Effector memory CD4-positive, alpha-beta T cell (primary cell): ENCODE measurements around the gene SIX2.

ENCODE experiments used
- DNase-seq, 3 donors: peaks; one replicate each; pipeline ENCODE4 v3.0.0-alpha.2; 2020
- H3K27ac ChIP-seq: 2 replicates; pipeline ENCODE4 v1.7.0; 2013; ENCODE audit warnings: mild to moderate bottlenecking, low read length, moderate library complexity; ENCODE audit not compliant: insufficient read depth, poor library complexity, severe bottlenecking
- H3K27me3 ChIP-seq: replicated peaks from 2 replicates; pipeline ENCODE4 v1.7.0; 2013; ENCODE audit warnings: mild to moderate bottlenecking, low read length; ENCODE audit not compliant: insufficient read depth, control insufficient read depth, poor library complexity, severe bottlenecking
- H3K36me3 ChIP-seq: 2 replicates; pipeline ENCODE4 v1.7.0; 2013; ENCODE audit warnings: mild to moderate bottlenecking, low read length, moderate library complexity; ENCODE audit not compliant: control insufficient read depth, insufficient read depth
- H3K4me1 ChIP-seq: 2 replicates; pipeline ENCODE4 v1.7.0; 2013; ENCODE audit warnings: low read length, mild to moderate bottlenecking; ENCODE audit not compliant: control insufficient read depth, insufficient read depth, poor library complexity, severe bottlenecking
- H3K4me3 ChIP-seq: 2 replicates; pipeline ENCODE4 v1.7.0; 2013; ENCODE audit warnings: low read length, low read depth, mild to moderate bottlenecking; ENCODE audit not compliant: insufficient read depth, poor library complexity, severe bottlenecking
- H3K9me3 ChIP-seq: 2 replicates; pipeline ENCODE4 v1.7.0; 2013; ENCODE audit warnings: mild to moderate bottlenecking, low read length, moderate library complexity; ENCODE audit not compliant: control insufficient read depth
- total RNA-seq, 3 donors: gene quantifications; one replicate each; lab custom pipeline; 2026; lab: John Stamatoyannopoulos, UW

SIX2 gene
- 0 reads per million in 3 donors for total RNA-seq

- Histone ChIP-seq H3K9me3 (no peaks in the 10 kb centered on the region), H3K4me3 (peak within 1 kb of the TSS; percentile 42), H3K27me3 (peaks cover 61% of the 10 kb centered on the region), H3K4me1 (peaks cover 21% of the 10 kb centered on the region), H3K36me3 (no peaks in the 10 kb centered on the region), H3K27ac (no peak within 1 kb of the TSS)
- DNase-seq, result no peak
Measured at GRCh38 chr2:45009303-45009927, at the start of gene SIX2. Gene SIX2 (minus strand): TSS chr2:45009452. CDS start chr2:45009110, 342 bp downstream.

DNA sequence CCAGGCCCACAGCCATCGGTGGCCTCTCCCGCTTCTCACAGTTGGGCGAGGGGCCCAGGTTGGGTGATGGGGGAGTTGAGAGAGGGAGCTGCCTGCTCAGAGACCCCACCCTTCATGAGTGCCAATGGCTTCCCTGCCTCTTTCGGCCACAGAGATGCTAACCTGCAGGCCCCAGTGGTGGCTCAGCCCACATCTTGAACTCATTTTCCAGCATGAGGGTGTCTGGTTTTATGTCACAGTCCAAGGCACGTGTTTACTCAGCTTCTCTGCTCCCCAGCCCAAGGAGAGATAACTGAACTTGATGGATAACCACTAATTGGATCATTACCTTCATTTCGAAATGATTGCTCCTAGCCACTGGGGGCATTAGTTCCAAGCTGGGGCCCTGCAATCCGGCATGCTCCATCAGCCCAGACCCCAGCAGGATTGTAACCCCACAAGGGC lies 45.9 kb upstream of the SIX2 start:
- no peaks in the 10 kb centered on the region for H3K27me3 ChIP-seq
- no peak for DNase-seq
- H3K4me1 ChIP-seq, result no peaks in the 10 kb centered on the region
- no peak overlapping the region for H3K27ac ChIP-seq
- H3K4me3 ChIP-seq, result no peak overlapping the region
- no peaks in the 10 kb centered on the region for H3K36me3 ChIP-seq
- no peaks in the 10 kb centered on the region for H3K9me3 ChIP-seq

- H3K27ac ChIP-seq, result no peak overlapping the region
- no peaks in the 10 kb centered on the region for H3K36me3 ChIP-seq
- H3K4me1 ChIP-seq, result no peaks in the 10 kb centered on the region
- DNase-seq, result no peak
- no peaks in the 10 kb centered on the region for H3K9me3 ChIP-seq
- no peaks in the 10 kb centered on the region for H3K27me3 ChIP-seq
- no peak overlapping the region for H3K4me3 ChIP-seq
Measured at GRCh38 chr2:45053966-45054365, 44.7 kb upstream of the SIX2 start.

DNA sequence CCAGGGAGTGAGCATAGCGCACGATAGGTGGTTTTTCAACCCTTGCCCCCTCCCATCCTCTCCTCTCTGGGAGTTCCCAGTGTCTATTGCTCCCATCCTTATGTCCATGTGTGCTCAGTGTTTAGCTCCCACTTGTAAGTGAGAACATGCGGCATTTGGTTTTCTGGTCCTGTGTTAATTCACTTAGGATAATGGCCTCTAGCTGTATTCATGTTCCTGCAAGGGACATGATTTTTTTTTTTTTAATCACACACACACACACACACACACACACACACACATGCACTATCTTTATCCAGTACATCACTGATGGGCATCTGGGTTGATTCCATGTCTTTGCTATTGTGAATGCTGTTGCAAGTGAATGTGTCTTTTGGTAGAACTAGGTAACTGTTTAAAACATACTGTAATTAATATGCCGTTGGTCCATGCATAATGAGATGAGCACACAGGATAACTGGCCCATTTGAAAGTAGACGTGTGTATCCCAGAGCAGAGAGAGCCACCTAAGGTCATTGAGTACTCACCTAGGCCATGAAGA lies 43.2 kb upstream of the SIX2 start:
- no peaks in the 10 kb centered on the region for H3K9me3 ChIP-seq
- H3K27me3 ChIP-seq, result no peaks in the 10 kb centered on the region
- H3K36me3 ChIP-seq, result no peaks in the 10 kb centered on the region
- H3K27ac ChIP-seq, result no peak overlapping the region
- DNase-seq, result no peak
- no peaks in the 10 kb centered on the region for H3K4me1 ChIP-seq
- H3K4me3 ChIP-seq, result no peak overlapping the region

DNA sequence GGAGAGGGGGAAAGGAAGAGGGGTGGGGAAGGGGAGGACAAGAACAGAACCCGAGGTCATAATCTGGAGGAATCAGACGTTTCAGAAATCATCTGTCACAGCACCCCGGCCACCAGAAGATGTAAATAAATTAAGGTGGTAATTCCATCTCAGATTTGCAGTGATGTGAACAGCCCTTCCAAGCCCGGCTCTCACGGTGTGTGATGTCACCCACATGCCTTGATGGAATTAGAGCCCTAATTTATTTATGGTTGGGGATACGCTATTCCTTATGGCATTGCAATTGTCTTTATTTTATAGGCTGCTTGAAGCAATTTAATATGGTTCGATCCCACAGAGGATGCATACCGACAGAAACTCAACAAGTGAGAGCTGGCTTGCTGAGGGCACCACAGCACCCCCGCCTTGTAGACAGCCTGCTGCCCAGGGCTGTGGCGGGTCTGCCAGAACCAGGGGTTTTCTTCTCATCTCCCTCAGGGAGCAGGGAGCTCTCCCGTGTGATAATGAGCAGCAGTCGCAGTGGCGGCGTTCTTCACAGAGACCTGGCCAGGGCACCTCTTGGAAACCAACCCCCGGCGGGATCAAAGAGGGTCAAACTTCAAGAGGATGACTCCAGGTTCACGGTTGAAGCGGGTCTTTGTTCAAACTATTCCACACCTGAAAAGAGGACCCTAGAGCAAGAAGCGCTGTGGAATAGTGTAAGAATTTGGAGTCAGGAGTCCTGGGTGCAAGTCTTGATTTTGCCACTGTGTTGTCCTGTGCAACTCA lies 40.5 kb upstream of the SIX2 start:
- Histone ChIP-seq H3K4me1 (no peaks in the 10 kb centered on the region), H3K9me3 (no peaks in the 10 kb centered on the region), H3K27ac (no peak overlapping the region), H3K36me3 (no peaks in the 10 kb centered on the region), H3K4me3 (no peak overlapping the region), H3K27me3 (no peaks in the 10 kb centered on the region)
- DNase-seq, result no peak

GRCh38 chr2:45047301-45047700 lies 38.0 kb upstream of the SIX2 start:
- H3K9me3 ChIP-seq, result no peaks in the 10 kb centered on the region
- no peaks in the 10 kb centered on the region for H3K36me3 ChIP-seq
- H3K4me1 ChIP-seq, result no peaks in the 10 kb centered on the region
- H3K4me3 ChIP-seq, result no peak overlapping the region
- DNase-seq, result no peak
- H3K27me3 ChIP-seq, result no peaks in the 10 kb centered on the region
- H3K27ac ChIP-seq, result no peak overlapping the region

DNA sequence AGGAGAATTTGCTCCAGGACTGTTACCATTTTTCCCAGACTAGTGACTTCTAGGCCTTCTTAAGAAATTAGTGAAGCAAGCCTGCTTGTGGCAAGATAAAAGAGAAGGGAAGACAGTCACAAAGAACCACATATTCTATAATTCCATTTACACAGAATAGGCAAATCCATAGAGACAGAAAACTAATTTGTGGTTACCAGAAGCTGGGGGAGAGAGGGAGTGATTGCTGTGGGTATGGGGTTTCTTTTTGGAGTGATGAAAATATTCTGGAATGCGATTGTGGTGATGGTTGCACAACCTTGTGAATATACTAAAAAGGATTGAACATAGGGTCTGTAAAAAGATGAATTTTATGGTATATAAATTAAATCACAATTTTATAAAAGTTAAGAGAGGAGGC lies 37.5 kb upstream of the SIX2 start:
- no peak overlapping the region for H3K4me3 ChIP-seq
- no peaks in the 10 kb centered on the region for H3K4me1 ChIP-seq
- no peak for DNase-seq
- no peaks in the 10 kb centered on the region for H3K27me3 ChIP-seq
- no peak overlapping the region for H3K27ac ChIP-seq
- H3K36me3 ChIP-seq, result no peaks in the 10 kb centered on the region
- no peaks in the 10 kb centered on the region for H3K9me3 ChIP-seq

- Histone ChIP-seq H3K4me3 (no peak overlapping the region), H3K27ac (no peak overlapping the region)
Measured at GRCh38 chr2:45045706-45046105, 36.5 kb upstream of the SIX2 start.

DNA sequence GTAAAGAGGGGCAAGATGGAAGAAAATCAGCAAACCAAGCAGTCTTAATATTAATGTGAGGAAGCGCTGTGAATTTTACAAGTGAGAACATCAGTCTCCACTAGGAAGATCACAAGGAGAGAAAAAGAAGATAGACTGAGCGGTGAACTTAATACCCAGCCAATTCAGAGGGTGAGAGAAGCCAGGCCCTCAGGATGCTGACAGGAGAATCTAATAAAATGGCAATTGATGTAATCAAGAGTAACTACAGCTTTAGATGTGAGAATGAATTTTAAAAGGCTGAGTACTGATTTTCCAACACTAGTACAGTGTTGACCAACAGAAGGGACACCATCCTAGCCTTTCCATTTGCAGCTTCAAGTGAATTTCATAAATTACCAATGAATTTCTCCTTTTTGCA lies 35.7 kb upstream of the SIX2 start:
- Histone ChIP-seq H3K4me3 (no peak overlapping the region), H3K27me3 (no peaks in the 10 kb centered on the region), H3K9me3 (no peaks in the 10 kb centered on the region), H3K36me3 (no peaks in the 10 kb centered on the region), H3K4me1 (no peaks in the 10 kb centered on the region), H3K27ac (no peak overlapping the region)
- DNase-seq, result no peak

More at GRCh38 chr2:45045706-45046105, 36.5 kb upstream of the SIX2 start:
- no peaks in the 10 kb centered on the region for H3K27me3 ChIP-seq
- no peaks in the 10 kb centered on the region for H3K9me3 ChIP-seq
- H3K4me1 ChIP-seq, result no peaks in the 10 kb centered on the region
- no peaks in the 10 kb centered on the region for H3K36me3 ChIP-seq
- no peak for DNase-seq

GRCh38 chr2:45043174-45043573 lies 33.9 kb upstream of the SIX2 start:
- no peaks in the 10 kb centered on the region for H3K36me3 ChIP-seq
- DNase-seq, result no peak

More at GRCh38 chr2:45043174-45043573, 33.9 kb upstream of the SIX2 start:
- no peaks in the 10 kb centered on the region for H3K4me1 ChIP-seq
- no peak overlapping the region for H3K4me3 ChIP-seq
- no peaks in the 10 kb centered on the region for H3K9me3 ChIP-seq
- no peak overlapping the region for H3K27ac ChIP-seq
- H3K27me3 ChIP-seq, result no peaks in the 10 kb centered on the region
